Measurements from ENCODE around the gene ZNF804B.

Gene ZNF804B

DNA sequence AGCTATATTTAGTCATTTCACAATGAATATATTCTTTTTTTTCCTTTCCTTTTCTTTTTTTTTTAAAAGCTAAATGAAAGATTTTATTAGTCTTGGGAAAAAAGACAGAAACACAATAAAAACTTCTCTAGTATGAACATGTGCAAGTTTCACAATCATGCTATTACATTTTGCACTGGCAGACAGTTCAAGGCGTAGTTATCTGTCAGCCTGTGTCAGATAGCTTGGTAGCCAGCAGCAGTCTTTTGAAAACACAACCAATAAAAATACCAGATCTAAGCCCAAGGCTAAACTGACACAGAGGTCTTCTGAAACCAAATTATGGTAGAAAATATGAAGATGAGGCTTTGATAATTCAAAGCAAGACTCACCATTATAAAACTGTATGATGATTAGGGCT, 241.8 kb downstream of the ZNF804B start:
- DNase-seq = no peak

DNA sequence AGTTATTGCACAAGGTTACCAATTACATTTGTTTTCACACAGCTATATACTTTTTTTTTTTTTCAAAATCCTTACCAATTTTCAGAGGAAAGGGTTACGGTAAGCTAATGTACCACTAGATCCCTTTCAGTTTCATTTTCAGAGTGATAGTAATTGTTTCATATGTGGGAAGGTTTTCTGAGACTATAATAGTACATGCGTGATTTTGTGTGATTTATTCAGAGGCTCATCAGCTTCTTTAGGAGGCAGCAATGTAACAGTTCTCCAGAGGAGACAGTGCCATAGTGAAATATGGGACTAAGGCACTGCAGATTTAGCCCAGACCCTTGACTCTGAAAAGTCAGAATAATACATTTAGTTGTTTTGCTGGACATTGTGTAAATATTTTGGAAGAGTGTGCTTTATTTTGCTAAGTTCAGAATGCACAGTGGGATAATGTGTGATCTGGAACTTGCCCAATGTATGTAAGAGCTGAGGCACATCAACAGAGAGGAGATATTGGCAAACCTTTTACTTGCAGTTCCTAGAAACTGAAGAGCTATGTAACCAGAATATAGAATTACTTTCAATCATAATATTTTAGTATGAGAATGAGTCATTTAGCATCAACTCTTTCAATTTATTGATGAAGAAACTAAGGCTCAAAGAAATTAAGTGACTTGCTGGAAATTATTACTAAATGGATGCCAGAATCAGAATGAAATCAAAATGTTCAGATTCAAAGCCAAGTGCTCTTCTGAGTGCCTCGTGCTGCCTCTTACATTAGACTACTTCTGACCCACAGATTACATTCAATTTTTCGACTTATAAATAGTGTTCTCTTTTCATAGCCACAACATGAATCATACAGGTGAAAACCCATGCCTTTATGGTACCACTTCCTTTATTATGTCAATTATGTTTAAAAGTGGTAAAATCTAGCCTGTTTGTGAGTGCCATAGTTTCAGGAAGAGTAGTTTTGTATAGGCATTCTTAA, 243.8 kb downstream of the ZNF804B start:
- DNase-seq = no peak

DNA sequence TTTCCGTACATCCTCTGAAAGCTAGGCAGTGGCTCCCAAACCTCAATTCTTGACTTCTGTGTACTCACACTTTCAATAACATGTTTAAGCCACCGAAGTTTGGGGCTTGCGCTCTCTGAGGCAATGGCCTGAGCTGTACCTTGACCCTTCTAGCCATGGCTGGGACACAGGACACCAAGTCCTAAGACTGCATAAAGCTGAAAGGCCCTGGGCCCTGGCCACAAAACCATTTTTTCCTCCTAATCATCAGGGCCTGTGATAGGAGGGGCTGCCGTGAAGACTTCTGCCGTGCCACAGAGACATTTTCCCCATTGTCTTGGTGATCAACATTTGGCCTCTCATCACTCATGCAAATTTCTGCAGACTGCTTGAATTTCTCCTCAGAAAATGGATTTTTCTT, 252.5 kb downstream of the ZNF804B start:
- DNase-seq = no peak

DNA sequence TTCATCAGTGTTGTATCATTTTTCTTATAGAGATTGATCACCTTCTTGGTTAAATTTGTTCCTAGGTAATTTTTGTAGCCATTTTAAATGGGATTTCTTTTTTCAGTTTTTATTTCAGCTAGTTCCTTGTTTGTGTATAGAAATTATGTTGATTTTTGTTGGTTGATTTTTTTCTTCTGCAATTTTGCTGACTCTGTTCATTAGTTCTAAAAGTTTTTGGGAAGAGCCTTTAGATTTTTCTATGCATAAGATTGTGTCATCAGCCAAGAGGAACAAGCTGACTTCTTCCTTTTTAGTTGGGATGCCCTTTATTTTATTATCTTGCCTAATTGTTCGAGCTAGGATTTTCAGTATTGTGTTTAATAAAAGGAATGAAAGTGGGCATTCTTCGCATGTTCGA, 258.2 kb downstream of the ZNF804B start:
- DNase-seq = no peak

DNA sequence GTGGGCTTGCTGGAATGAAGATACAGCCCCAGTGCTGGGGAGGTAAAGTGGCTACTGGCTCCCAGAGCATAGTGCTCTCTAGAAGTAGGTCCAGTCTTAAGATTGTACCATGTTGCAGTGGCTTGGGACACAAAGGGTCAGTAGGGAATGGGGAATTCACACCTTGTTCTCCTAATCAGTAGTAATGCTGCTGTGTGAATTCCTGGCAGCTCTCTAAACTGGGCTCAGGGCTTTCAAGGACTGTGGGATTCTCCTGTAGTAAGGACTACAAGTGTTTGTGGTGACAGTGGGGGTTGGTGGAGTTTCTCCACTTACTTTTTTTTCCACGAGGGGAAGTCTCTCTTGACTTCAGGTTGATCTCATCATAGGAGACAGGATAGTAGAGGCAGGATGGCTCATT, 262.2 kb downstream of the ZNF804B start:
- DNase-seq = no peak

DNA sequence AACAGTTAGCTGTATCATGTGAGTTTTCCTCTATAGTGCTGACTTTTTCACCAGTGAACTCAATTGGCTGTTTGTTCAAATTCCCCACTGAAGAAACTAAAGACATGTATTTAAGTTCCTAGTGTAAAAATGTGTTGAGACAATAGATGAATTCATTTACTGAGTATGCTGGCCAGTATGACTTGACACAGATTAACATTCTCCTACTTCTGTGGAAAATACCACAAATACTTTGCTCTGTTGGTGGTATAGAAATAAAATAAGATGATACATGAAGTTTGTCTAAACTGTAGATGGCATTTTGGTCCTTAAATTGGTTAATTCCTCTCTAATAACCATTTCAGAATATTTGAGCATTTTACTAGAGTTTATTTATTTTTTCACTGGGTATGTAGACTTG, 263.7 kb downstream of the ZNF804B start:
- DNase-seq = no peak

DNA sequence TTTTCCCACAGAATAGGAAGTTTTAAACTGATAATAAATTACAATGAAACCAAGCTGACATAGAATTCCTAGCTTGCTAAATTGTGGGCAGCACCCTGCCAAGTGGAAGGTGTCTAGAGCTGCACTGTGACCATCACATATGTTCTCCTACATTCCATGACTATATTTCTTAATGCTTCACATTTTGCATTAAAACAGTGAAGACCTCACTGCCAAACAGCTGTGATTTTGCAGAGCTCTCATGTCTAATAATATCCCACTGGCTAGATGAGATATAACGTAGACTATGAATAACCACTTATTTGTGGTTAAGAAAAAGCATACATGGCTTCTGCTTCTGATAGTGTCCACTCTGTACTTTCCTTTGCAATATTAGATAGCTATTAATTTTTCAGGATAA, 264.4 kb downstream of the ZNF804B start:
- no peak for DNase-seq

DNA sequence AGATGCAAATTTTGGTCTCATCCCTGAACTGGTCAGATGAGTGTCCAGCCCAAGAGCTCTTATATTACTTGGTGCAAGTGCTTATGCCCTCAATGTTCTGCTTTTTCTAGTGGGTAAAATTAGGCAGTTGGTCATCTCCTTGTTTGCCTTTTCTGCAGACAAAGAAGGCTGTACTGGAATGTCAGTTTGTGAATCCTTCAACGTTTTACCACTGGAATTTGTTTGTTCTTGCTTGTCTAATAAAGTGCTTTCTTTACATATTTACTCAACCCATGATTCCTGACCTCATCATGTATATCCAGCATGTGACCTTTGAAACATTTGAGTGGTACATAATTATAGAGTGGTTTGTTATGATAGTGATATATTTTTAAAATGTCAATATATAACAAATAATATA, 268.3 kb downstream of the ZNF804B start:
- DNase-seq = no peak

DNA sequence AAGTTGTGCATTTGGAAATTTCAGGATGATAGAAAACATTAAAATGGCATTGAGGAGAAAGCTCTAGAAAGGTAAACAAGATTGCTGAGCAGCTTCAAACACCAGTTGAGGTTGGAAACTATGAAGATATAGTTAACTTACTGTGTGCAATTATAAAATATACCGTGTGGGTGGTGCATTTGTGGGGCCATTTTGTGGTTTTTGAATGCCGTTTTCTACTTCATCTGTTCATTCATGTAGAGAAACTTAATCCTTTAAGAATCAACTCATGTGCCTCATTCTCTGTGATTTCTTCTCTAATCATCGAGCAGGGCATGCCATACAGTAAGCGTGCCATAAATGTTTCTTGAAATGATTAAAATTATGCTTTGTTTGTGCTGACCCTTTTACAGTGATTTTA, 268.8 kb downstream of the ZNF804B start:
- DNase-seq = no peak

DNA sequence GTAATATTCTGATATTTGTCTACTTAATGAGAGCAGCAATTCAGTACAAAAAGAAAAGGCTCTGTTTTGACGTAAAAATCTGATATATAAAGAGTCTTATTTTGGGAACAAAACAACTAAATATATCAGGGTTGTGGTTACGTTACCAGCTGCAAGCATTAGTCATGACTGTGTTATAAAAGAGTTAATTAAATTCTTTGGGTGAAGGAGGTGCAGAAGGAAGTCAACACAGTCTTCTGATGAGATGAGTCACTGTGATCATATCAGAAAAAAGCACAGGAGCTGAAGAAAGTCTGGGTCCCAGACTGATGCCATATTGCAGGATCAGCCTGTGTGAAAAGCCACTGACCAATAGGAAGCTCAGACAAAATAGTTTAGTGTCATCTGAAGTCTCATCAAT, 270.4 kb downstream of the ZNF804B start:
- no peak for DNase-seq

DNA sequence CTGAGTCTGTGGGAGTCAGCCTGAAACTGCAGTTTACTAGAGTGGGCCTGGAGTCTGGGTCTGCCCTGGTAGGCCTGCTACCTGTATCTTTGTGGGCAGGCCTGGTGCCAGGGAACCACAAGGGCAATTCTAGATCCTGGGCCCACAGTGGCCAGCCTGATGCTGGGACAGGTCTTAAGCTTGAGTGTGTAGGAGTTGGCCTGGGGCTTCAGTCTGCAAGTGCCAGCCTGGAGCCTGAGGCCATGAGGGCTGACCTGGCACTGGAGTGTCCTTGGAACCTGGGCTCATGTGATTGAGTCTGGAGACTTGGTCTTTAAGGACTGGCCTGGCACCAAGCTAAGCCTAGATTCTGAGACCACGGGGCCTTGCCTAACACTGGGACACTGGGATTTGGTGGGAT, 281.7 kb downstream of the ZNF804B start:
- no peak for DNase-seq

DNA sequence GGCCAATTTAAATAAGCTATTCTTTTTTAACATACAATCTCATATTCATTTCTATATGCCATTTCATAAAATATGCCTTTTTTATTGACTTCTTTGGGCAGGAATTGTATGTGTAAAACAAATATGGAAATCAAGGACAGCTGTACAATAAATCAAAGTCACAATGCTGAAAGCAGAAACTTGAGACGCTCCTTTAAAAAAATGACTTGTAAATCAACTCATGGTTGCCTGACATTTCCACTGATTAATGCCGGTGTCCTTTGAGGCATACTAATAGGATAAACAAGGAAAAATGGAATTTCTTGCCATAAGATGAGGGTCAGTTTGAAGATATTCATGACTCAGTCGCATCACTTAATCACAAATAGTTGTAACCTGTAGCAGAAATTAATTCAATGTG, 283.4 kb downstream of the ZNF804B start:
- DNase-seq = peak; percentile 31

DNA sequence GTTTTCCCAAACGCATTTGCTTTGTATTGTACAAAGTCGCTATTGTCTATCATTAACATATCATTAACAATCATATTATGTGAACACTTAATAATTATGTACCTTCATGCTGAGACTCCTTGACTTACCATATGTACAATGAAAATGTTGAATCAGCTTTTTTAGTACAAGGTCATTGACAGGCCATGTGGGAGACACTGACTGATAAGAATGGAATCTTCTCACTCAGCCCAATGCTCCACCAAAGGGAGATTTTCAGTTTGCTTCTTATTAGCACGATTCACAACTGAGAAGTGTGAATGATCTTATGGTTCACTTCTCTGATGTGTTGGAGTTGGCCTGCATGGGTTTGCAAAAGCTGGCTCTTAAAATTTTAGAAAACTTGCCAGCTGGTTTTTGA, 289.5 kb downstream of the ZNF804B start:
- DNase-seq = no peak

DNA sequence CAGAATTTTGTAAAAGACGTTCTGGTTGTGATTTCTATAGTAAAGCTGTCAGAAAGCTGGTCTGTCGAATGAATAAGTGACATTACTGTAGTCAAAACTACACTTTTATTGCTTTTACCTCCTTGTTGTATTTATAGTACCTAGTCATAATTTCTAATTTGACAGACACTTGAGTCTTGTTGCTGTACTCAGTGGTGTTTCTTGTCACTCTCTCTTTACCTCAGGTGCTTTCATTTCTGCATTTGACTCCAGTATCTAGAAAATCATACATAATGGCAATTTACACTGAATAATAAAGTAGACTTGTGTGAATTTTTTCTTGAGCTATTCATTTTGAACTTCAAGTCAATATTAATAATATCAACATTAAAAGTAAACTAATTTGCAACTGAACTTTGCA, 293.6 kb downstream of the ZNF804B start:
- no peak for DNase-seq

DNA sequence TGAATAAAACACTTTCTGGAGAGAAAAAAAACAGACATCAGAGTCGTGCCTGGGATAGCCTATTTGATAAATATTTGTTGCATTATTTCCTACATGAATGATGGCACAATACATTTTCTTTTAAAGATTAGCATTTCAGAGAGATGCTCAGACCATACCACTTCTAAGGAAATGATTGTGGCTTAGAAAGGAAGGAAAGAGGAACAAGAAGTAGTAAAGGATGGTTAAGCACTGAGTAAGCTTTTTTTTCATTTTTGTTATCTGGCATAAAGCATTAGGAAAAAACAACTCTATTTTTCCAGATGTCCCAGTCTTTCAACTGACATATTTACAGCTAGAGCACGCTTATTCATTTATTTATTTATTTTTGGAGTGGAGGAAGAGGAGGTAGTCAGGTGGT, 294.9 kb downstream of the ZNF804B start:
- DNase-seq = no peak

DNA sequence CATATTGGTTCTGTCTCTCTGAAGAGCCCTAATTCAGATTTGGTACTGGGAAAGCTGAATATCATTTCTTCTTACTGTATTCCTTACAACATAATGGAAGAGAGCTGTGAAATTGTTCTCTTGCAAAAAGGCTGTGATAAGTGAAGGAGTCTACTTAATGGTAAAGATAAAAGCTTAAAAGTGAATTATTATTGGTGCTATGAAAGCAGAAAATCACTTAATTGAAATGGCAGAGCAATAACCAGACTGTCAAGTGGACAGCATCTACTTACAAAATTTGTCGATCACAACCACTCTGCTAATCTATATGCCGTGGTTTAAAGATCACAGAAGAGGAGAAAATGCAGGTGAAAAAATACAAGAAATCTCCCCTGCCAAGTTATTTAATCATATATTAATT, 300.7 kb downstream of the ZNF804B start:
- DNase-seq = no peak

DNA sequence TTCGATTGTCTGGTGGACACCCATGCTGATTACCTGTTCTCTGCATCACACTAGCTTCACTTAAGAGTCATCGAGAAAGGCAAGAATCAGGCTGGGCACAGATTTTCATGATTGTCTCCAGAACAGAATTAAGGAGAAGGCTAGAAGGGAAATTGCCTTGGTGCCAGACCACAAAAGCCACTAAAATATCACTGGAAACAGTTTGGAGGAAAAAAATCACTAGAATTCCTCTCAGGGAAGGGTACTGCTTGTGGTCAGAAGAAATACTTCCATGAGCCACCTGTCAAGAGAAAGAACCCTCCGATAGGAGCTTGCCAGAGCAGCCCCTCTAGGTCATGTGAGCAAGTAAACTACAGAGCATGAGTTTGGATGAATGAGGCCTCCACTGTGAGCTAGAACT, 305.3 kb downstream of the ZNF804B start:
- no peak for DNase-seq

DNA sequence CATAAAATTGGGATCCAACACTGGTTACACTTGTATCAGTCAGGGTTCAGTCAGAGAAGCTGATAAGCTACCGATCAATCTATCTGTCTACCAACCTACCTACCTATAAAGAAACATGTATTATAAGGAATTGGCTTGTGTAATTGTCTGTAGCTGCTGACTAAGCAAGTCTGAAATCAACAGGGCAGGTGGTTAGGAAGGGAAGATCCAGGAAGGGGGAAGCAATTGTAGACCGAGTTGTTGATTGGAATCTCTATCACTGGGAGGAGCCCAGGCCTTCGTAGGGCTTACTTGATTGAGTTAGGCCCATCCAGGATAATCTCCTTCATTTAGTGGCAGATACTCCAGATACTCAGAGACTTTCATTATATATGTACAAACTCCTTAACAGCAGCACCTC, 307.5 kb downstream of the ZNF804B start:
- DNase-seq = no peak

DNA sequence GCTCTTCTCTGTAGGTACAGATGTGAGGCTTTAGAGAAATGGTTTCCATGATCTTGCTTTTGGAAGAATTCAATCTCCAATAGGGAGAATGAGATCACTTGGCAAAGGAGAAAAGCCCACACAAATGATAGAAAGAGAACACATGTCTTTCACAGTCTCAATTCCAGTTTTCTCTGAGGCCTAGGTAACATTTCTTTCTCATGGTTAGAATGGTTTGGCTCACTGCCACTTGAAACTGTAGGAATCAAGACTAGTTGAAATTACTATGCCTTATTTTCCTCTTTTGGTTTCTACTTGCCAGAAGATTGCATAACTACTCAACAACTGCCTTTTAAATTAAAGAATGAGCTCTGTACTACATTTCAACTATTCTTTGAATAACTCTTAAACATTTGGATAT, 312.6 kb downstream of the ZNF804B start:
- DNase-seq = no peak

DNA sequence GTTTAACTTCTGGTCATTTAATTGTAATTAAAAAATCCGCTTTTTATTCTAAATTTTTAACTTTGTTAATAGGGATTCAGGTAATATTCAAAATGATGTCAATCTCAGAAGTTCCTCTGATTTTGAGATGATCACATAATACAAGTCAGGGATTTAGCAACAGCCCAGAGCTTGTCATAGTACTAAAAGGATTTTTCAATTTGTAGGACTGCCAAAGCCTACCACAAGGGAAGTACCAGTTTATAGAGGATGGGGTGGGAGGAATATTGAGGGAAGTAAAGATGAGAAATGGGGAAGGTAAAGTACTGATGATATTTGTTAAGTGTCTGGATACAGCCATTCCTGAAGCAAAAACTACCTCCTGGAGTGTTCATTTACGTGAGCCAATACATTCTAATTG, 314.3 kb downstream of the ZNF804B start:
- DNase-seq = no peak

DNA sequence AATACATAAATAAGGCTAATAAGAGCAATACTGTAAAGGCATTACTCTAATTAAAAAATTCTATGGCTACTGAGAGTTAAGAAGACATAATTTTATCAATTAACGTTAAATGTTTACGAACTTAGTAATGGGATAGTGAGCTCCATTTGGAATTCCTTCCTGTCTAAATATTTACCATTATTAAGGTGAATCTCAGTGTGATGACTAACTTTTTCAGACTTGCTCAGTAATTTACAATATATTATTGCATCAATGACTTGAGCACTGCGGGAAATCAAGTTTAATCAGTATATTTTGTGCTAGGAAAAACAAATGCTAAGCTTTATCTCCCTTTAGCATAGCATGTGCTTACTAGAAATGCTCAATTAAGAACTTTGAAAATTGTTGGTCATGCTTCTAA, 318.5 kb downstream of the ZNF804B start:
- DNase-seq = no peak

DNA sequence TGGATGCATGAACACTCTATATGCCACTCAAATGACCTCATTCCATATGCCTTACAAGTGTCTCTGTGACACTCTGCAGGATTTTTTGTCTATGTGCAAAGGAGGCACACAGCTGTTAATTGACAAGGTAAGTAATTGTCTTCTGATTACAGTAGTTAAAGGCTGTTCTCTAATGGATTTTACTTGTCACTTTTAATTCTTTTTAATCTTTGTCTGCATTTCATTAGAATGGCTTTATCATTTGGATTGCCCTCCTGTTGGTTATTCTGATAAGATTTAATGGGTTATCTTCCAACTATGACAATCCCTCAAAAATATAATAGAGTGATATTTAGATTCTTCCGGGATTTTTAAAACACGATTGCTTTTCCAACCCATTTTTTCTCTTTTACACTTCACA, 326.1 kb downstream of the ZNF804B start:
- no peak for DNase-seq

DNA sequence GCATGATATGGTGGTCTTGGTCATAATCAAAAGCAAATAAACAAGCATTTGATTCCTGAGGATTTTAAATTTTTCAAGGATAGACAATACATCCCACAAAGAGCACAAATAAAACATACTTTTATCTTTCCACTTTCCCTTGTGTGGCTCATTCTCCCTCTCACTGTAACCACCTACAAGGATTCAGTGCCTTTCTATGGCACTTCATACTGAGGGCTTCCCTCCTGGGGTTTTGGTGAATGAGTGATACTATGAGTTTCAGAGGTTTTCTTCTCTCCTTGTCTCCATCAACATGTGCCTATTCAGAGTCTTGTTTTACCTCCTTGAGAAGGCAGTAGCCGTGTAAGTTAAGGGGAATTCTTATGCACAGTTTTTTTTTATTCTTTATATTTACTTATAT, 332.1 kb downstream of the ZNF804B start:
- no peak for DNase-seq

DNA sequence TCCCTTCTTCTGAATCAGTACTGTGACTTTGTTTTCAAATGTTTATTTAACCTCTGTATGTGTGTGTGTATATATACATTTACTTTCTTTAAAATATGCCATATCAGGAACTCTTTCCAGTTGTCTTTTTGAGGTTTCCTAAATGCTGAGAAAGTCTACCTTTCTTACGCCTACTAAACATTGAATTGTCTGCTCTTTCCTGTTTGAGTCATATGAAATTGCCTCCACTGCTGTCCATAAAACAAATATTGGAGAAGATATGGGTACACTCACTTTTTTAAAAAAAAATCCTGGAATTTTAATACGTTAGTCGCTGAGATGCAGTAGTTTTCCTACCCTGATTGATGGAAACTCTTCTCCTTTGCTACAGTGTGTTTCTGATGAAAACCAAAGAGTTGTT, 334.8 kb downstream of the ZNF804B start:
- no peak for DNase-seq

DNA sequence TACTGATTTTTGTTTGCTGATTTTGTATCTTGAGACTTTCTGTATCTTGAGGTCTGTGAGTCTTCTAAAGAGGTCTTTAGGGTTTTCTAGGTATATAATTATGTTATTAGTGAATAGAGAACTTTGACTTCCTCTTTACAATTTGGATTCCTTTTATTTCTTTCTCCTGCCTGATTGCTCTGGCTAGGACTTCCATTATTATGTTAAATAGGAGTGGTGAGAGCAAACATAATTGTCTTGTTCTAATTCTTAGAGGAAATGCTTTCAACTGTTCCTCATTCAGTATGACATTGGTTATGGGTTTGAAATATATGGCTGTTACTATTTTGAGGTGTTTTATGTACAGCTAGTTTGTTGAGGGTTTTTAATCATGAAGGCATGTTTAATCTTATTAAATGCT, 344.1 kb downstream of the ZNF804B start:
- no peak for DNase-seq
